Cardiac muscle cell (in vitro differentiated cells and primary cell): ENCODE measurements around the gene UCK2. TPM values are rescaled to one million over a fixed set of nuclear protein-coding genes. Genes with fewer than 3 reads are reported as not detected.

Experiments
- DNase-seq, 2 donors: peaks; one replicate each; pipeline versions ENCODE4 v3.0.0 to v3.0.0-alpha.2; 2010 to 2017; ENCODE audit warnings: low read depth in 1 of 2, low spot score in 1 of 2
- H3K27ac ChIP-seq: fragments of 200-600 bp; sonication (generic); 2 replicates; pipeline ENCODE4 v1.5.1; 2016
- H3K27me3 ChIP-seq: fragments of 200-600 bp; sonication (generic); 2 replicates; pipeline ENCODE4 v1.6.0; 2016; ENCODE audit warnings: control low read depth
- H3K36me3 ChIP-seq: fragments of 200-600 bp; sonication (generic); 2 replicates; pipeline ENCODE4 v1.5.1; 2016; ENCODE audit warnings: control low read depth
- H3K4me1 ChIP-seq: fragments of 200-600 bp; sonication (generic); 2 replicates; pipeline ENCODE4 v1.8.1; 2017; ENCODE audit warnings: low read depth, mild to moderate bottlenecking, mixed run types
- H3K4me3 ChIP-seq: fragments of 200-600 bp; sonication (generic); 2 replicates; pipeline ENCODE4 v1.5.1; 2016; ENCODE audit warnings: mild to moderate bottlenecking
- H3K9me3 ChIP-seq: fragments of 200-600 bp; sonication (generic); 2 replicates; pipeline ENCODE4 v1.5.1; 2017; ENCODE audit warnings: low read depth, mild to moderate bottlenecking, control low read depth
- polyA plus RNA-seq: library from polyadenylated mRNA; unstranded; fragments of >200 nt; fragmentation: Nextera tagmentation; extraction: Ambion mirVana; gene quantifications from 2 replicates; pipeline ENCODE4 v1.2.1, GENCODE V29; 2016
- total RNA-seq: library from RNA; depleted of rRNA; stranded (reverse); fragments of >200 nt; gene quantifications from 2 replicates; pipeline ENCODE4 v1.2.3, GENCODE V29; 2016
- TF ChIP-seq, protein P1 (sequence below): IDR thresholded peaks from 2 replicates; pipeline ENCODE4 v1.5.1; 2012; ENCODE audit warnings: low read depth, mild to moderate bottlenecking, low read length

The UCK2 gene
- total and polyA plus RNA-seq, 2 experiments from 2014 or later = 19.0 to 29.6 TPM

DNA sequence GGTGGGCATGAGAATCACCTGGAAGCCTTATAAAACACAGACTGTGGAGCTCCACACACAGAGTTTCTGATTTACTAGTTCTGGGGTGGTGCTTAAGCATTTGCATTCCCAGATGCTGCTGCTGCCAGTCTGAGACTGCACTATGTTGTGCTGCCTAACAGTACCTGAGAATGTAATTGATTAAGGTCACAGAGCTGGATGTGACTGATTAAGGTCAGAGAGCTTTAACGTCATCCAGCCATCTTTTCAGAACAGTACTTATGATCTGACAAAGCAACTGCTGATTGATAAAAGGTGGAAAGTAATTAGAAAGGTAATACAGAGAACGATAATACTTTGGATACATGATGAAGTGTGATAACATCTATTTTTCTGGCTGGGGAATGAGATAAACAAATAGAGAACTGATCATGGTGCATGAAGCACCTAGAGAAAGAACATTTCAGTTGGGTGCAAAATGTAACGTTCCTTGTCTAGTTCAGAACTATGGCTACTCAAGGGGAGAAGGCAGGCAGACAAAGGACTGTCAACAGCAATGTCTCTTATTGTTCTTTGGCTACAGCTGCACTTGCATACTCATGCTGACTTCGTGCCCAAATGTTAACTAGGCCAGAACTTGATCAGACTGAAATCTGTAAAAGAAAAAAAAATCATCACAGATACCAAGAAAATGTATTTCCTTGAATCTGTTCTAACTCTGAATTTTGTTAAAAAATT is 3.7 kb upstream of the UCK2 start:
- TF ChIP-seq, protein P1, sequence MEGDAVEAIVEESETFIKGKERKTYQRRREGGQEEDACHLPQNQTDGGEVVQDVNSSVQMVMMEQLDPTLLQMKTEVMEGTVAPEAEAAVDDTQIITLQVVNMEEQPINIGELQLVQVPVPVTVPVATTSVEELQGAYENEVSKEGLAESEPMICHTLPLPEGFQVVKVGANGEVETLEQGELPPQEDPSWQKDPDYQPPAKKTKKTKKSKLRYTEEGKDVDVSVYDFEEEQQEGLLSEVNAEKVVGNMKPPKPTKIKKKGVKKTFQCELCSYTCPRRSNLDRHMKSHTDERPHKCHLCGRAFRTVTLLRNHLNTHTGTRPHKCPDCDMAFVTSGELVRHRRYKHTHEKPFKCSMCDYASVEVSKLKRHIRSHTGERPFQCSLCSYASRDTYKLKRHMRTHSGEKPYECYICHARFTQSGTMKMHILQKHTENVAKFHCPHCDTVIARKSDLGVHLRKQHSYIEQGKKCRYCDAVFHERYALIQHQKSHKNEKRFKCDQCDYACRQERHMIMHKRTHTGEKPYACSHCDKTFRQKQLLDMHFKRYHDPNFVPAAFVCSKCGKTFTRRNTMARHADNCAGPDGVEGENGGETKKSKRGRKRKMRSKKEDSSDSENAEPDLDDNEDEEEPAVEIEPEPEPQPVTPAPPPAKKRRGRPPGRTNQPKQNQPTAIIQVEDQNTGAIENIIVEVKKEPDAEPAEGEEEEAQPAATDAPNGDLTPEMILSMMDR = no peak
- no peaks in the 10 kb centered on the region for H3K36me3 ChIP-seq

DNA sequence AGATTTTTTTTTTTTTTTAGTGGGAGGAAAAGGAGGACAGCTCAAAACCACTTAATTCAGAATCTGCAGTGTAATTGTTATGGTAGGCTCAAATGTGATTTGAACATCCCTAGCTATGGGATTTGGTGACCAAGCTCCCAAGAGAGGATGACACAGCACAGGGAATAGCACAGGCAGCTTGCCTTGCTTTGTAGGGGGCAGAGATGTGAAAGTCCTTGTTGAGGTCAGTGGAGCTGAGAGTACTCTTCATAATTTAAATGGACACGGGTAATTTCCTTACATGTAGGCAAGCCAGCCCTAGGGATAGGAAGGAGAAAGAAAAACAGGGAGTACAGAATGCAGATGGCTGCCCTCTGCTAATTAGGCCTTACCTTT is 3.2 kb upstream of the UCK2 start:
- Histone ChIP-seq H3K27ac (no peak overlapping the region), H3K4me1 (peaks cover 2% of the 10 kb centered on the region), H3K4me3 (no peak overlapping the region), H3K36me3 (no peaks in the 10 kb centered on the region), H3K9me3 (no peaks in the 10 kb centered on the region), H3K27me3 (no peaks in the 10 kb centered on the region)
- TF ChIP-seq, protein P1 = no peak
- DNase-seq = no peak

More for the DNA sequence above, 3.7 kb upstream of the UCK2 start:
- Histone ChIP-seq H3K27ac (no peak overlapping the region), H3K9me3 (no peaks in the 10 kb centered on the region), H3K4me3 (no peak overlapping the region), H3K4me1 (no peaks in the 10 kb centered on the region), H3K27me3 (no peaks in the 10 kb centered on the region)
- no peak for DNase-seq

DNA sequence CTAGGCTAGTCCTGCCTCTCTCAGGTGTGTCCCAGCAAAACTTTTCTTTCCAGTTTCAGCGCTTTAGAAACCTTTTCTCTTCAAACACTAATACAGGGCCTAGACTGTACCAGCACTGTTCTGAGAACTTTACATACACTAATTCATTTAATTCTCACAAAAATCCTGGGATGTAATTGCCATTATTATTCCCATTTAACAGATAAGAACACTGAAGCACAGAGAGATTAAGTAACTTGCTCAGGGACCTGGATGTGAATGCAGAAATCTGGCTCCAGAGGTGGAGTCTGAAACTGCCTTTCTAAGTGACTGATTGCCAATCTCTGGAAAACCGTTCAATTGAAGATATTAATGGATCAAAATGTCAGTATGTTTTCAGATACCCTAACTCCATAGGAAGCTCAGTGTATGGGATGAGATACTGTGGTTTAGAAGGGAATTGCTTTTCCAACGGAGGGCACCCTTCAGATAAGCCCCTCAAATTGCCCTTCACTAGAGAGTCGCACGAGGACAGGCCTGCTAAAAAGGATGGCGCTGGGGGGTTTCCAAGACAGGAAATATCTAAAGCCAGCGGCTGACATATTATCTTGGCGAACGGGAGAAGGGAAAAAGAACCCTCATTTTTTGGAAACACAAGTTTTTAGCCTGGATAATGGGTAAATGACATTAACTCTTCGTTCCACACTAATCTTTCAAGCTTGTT is 698 bp upstream of the UCK2 start:
- Histone ChIP-seq H3K27me3 (no peaks in the 10 kb centered on the region), H3K27ac (peak overlapping the region; percentile 79), H3K4me3 (peak overlapping the region; percentile 73), H3K4me1 (peaks cover 6% of the 10 kb centered on the region), H3K36me3 (no peaks in the 10 kb centered on the region), H3K9me3 (no peaks in the 10 kb centered on the region)
- TF ChIP-seq, protein P1 = no peak
- DNase-seq = no peak

DNA sequence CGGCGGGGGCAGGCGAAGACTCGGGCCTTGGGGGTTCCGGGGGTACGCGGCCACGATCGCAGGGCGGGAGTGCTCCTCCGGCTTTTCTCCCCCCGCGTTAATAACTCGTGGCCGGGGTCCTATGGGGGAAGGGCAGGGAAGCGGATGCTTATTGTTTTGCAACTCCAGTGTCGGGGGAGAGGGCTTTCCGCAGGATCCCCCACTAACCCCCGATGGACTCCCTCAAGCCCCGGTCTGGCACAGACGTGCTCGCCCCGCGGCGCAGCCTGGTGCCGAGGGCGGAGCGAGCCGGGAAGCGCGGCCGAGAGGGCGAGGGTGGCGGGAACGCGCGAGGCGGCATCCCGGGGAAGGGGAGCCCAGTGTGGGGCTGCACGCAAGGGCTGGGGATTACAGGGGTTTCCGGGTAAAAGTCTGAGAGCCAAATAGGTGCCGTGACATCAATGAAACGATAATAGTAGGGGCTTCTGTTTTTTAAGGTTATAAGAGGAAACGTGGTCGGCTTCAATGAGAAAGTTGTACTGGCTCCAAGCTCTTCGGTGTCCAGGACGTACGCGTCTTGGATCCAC is 772 bp downstream of the UCK2 start:
- Histone ChIP-seq H3K9me3 (no peaks in the 10 kb centered on the region), H3K4me1 (peaks cover 6% of the 10 kb centered on the region), H3K27ac (peak overlapping the region; percentile 79), H3K36me3 (no peaks in the 10 kb centered on the region), H3K27me3 (no peaks in the 10 kb centered on the region), H3K4me3 (peak overlapping the region; percentile 73)
- peak; percentile 47 to 48 for DNase-seq
- TF ChIP-seq, protein P1 = no peak

DNA sequence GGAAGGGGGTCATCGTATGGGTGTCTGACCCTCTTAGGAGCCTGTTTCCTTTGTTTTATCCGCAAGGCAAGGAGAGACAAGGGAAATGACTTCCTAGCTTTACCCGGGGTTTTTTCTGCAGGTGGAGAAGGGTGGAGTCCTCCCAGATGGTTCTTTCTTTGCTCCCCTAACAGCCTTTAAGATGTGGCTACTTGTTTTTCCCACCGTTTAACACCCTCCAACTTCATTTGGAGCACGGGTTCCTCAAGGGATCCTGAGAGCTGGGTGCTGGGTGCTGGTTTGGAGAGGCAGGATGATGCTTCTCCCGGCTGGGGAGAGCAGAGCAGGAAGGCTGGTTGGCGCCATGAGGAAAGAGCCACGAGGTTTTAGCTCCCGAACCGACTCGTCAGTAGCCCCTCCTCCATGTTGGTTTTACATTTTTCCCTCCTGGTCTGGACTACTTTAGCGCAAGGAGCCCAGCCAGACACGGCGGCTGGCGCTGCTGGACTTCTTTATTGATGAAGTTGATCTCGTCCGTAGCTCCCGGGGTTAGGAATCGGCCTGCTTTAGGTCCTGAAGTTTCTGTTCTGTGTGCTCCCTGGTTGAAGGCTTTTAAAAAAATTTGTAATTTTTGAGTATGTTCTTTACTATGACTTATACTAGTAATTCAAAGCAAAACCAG is 1.4 kb downstream of the UCK2 start:
- H3K4me3 ChIP-seq = peak overlapping the region; percentile 73
- peak; percentile 74 to 87 for DNase-seq
- H3K9me3 ChIP-seq = no peaks in the 10 kb centered on the region
- peaks cover 6% of the 10 kb centered on the region for H3K4me1 ChIP-seq
- no peak overlapping the region for H3K27ac ChIP-seq
- no peaks in the 10 kb centered on the region for H3K27me3 ChIP-seq
- no peaks in the 10 kb centered on the region for H3K36me3 ChIP-seq
- TF ChIP-seq, protein P1 = no peak
